Astrocyte (in vitro differentiated cells and primary cell): ENCODE measurements around the gene INAFM2. TPM values are rescaled to one million over a fixed set of nuclear protein-coding genes. Genes with fewer than 3 reads are reported as not detected.

Source experiments
- DNase-seq: peaks from one replicate; pipeline ENCODE4 v3.0.0-alpha.2; 2010; ENCODE audit warnings: low read depth
- FAIRE-seq: peaks from 2 replicates; lab custom pipeline; 2011; peaks lifted over from hg19 to GRCh38; lab: Jason Lieb, UNC
- H2AFZ ChIP-seq: 2 replicates; pipeline ENCODE4 v1.6.0; 2012; ENCODE audit warnings: low read depth, low read length, inconsistent platforms
- H3K27ac ChIP-seq: 2 replicates; pipeline ENCODE4 v1.5.1; 2011; ENCODE audit warnings: low read depth, low read length, inconsistent platforms
- H3K27me3 ChIP-seq: 2 replicates; pipeline ENCODE4 v1.6.0; 2011; ENCODE audit warnings: low read length, inconsistent platforms; ENCODE audit not compliant: insufficient read depth
- H3K36me3 ChIP-seq: 2 replicates; pipeline ENCODE4 v1.5.1; 2011; ENCODE audit warnings: low read length, inconsistent platforms; ENCODE audit not compliant: insufficient read depth
- H3K4me1 ChIP-seq: 2 replicates; pipeline ENCODE4 v1.5.1; 2011; ENCODE audit warnings: low read length, inconsistent platforms; ENCODE audit not compliant: insufficient read depth
- H3K4me2 ChIP-seq: 2 replicates; pipeline ENCODE4 v1.6.0; 2012; ENCODE audit warnings: low read length, inconsistent platforms
- H3K4me3 ChIP-seq: 2 replicates; pipeline ENCODE4 v1.5.1; 2011; ENCODE audit warnings: low read depth, mild to moderate bottlenecking, low read length, inconsistent platforms; ENCODE audit not compliant: insufficient read depth
- H3K79me2 ChIP-seq: 2 replicates; pipeline ENCODE4 v1.6.0; 2012; ENCODE audit warnings: mild to moderate bottlenecking, low read length, inconsistent platforms; ENCODE audit not compliant: insufficient read depth
- H3K9ac ChIP-seq: 2 replicates; pipeline ENCODE4 v1.6.0; 2012; ENCODE audit warnings: mild to moderate bottlenecking, low read length, inconsistent platforms
- H3K9me3 ChIP-seq: 2 replicates; pipeline ENCODE4 v1.5.1; 2012; ENCODE audit warnings: low read depth, mild to moderate bottlenecking, low read length, inconsistent platforms; ENCODE audit not compliant: insufficient read depth
- H4K20me1 ChIP-seq: 2 replicates; pipeline ENCODE4 v1.6.0; 2012; ENCODE audit warnings: low read length, inconsistent platforms; ENCODE audit not compliant: insufficient read depth
- H3K27ac Mint-ChIP-seq: one replicate; pipeline ENCODE4 v1.8.0; 2021; ENCODE audit warnings: mild to moderate bottlenecking, mixed read lengths; ENCODE audit not compliant: unreplicated experiment
- H3K27me3 Mint-ChIP-seq: one replicate; pipeline ENCODE4 v1.8.0; 2021; ENCODE audit warnings: low read depth, mixed read lengths; ENCODE audit not compliant: unreplicated experiment
- H3K36me3 Mint-ChIP-seq: one replicate; pipeline ENCODE4 v1.8.0; 2021; ENCODE audit warnings: low read depth, mixed read lengths; ENCODE audit not compliant: unreplicated experiment
- H3K4me1 Mint-ChIP-seq: one replicate; pipeline ENCODE4 v1.8.0; 2021; ENCODE audit warnings: low read depth, mixed read lengths; ENCODE audit not compliant: unreplicated experiment
- H3K4me3 Mint-ChIP-seq: one replicate; pipeline ENCODE4 v1.8.0; 2021; ENCODE audit warnings: mild to moderate bottlenecking, moderate library complexity, mixed read lengths; ENCODE audit not compliant: unreplicated experiment
- H3K9me3 Mint-ChIP-seq: one replicate; pipeline ENCODE4 v1.8.0; 2021; ENCODE audit warnings: mild to moderate bottlenecking, mixed read lengths; ENCODE audit not compliant: unreplicated experiment
- CTCF ChIP-seq: IDR thresholded peaks from 2 replicates; pipeline ENCODE4 v1.5.1; 2011; ENCODE audit warnings: low read depth, mild to moderate bottlenecking, inconsistent platforms, low read length, moderate library complexity; ENCODE audit not compliant: insufficient read depth
- EZH2 ChIP-seq: IDR thresholded peaks from 2 replicates; pipeline ENCODE4 v1.6.1; 2012; ENCODE audit warnings: mild to moderate bottlenecking, low read length, inconsistent platforms; ENCODE audit not compliant: insufficient read depth
- total RNA-seq: library from RNA; stranded (reverse); gene quantifications from 2 replicates; pipeline ENCODE4 v1.2.1, GENCODE V29; 2021

Gene INAFM2
- total RNA-seq, 1 donor from 2014 or later = 41.2 TPM

DNA sequence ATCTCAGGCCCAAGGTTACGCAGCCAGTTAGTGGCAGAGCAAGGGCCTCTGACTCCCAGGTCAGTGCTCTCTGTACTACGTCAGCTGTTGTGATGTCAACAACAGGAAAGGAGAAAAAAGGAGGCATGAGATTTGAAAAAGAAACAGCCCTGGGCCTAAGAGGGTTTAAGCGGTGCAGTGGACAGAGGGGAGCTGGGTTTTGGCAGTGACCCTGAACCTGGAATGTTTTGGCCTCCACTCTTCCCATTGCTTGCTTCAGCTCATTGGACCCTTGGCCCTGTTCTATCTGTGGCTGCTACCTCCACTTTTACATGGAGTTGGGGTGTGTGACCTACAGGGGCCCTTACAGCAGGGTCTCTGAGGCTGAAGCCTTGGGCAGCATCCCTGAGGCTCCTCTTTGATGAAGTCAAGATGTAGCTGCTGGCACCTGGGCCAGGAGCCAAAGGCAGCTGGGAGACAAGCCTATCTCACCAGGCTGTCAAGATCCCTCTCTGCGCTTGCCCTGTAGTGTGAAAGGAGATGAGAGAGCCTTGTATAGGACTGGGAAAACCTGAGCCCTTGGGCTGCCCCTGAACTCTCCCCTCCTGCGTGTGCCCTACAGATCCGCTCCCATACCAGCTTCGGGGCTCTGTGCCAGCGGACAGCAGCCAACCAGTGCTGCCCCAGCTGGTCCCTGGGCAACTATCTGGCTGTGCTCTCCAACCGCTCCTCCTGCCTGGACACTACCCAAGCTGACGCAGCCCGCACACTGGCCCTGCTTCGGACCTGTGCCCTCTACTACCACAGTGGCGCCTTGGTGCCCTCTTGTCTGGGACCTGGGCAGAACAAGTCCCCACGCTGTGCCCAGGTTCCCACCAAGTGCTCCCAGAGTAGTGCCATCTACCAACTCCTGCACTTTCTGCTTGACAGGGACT lies 43.2 kb downstream of the INAFM2 start:
- Mint-ChIP-seq H3K4me1 (no peaks in the 10 kb centered on the region), H3K27ac (no peak overlapping the region), H3K9me3 (peaks cover 6% of the 10 kb centered on the region), H3K36me3 (no peaks in the 10 kb centered on the region), H3K27me3 (peaks cover 57% of the 10 kb centered on the region), H3K4me3 (no peak overlapping the region)
- no peak overlapping the region for H3K27ac ChIP-seq
- H3K9me3 ChIP-seq = no peaks in the 10 kb centered on the region
- H4K20me1 ChIP-seq = no peaks in the 10 kb centered on the region
- H2AFZ ChIP-seq = no peak overlapping the region
- DNase-seq = no peak
- FAIRE-seq = no peak
- peaks cover 4% of the 10 kb centered on the region for H3K4me1 ChIP-seq
- H3K79me2 ChIP-seq = no peaks in the 10 kb centered on the region
- H3K9ac ChIP-seq = no peak overlapping the region
- peaks cover 7% of the 10 kb centered on the region for H3K27me3 ChIP-seq
- no peak overlapping the region for H3K4me2 ChIP-seq
- TF ChIP-seq CTCF (no peak), EZH2 (no peak)
- no peaks in the 10 kb centered on the region for H3K36me3 ChIP-seq
- no peak overlapping the region for H3K4me3 ChIP-seq

- H3K27me3 Mint-ChIP-seq = peaks cover 53% of the 10 kb centered on the region
- no peak overlapping the region for H3K9ac ChIP-seq
Observed at GRCh38 chr15:40367371-40367685, 43.8 kb downstream of the INAFM2 start.

More at GRCh38 chr15:40367371-40367685, 43.8 kb downstream of the INAFM2 start:
- TF ChIP-seq CTCF (no peak), EZH2 (peak; percentile 12)
- DNase-seq = no peak
- Histone ChIP-seq H3K36me3 (no peaks in the 10 kb centered on the region), H3K9me3 (no peaks in the 10 kb centered on the region), H3K27me3 (peaks cover under 1% of the 10 kb centered on the region), H3K4me1 (peaks cover 4% of the 10 kb centered on the region), H3K4me3 (no peak overlapping the region), H4K20me1 (no peaks in the 10 kb centered on the region), H3K27ac (no peak overlapping the region), H3K79me2 (no peaks in the 10 kb centered on the region), H2AFZ (peak overlapping the region; percentile 88), H3K4me2 (peak overlapping the region; percentile 86)
- no peaks in the 10 kb centered on the region for H3K36me3 Mint-ChIP-seq
- peaks cover 6% of the 10 kb centered on the region for H3K9me3 Mint-ChIP-seq
- no peak overlapping the region for H3K4me3 Mint-ChIP-seq
- H3K27ac Mint-ChIP-seq = no peak overlapping the region
- FAIRE-seq = no peak
- H3K4me1 Mint-ChIP-seq = no peaks in the 10 kb centered on the region
